Mononuclear cell (primary cell): Measurements from ENCODE around the gene SPDYA. TPM values are rescaled to one million over a fixed set of nuclear protein-coding genes. Genes with fewer than 3 reads are reported as not detected.

Experiments
- H3K27me3 ChIP-seq: 2 replicates; pipeline ENCODE4 v1.6.0; 2011; ENCODE audit warnings: low read length, control low read depth; ENCODE audit not compliant: insufficient read depth
- H3K4me1 ChIP-seq: 2 replicates; pipeline ENCODE4 v1.5.1; 2011; ENCODE audit warnings: mild to moderate bottlenecking, low read length, control low read depth; ENCODE audit not compliant: insufficient read depth
- H3K4me3 ChIP-seq: 2 replicates; pipeline ENCODE4 v1.5.1; 2011; ENCODE audit warnings: mild to moderate bottlenecking, low read length, moderate library complexity
- H3K9me3 ChIP-seq: 2 replicates; pipeline ENCODE4 v1.5.1; 2011; ENCODE audit warnings: low read depth, mild to moderate bottlenecking, control low read depth, low read length
- total RNA-seq: library from RNA; depleted of rRNA; stranded (reverse); fragments of >200 nt; gene quantifications from one replicate; pipeline ENCODE4 v1.2.3, GENCODE V29; 2012

Gene SPDYA
- total RNA-seq, 1 donor = 12.4 TPM

- H3K4me1 ChIP-seq = no peaks in the 10 kb centered on the region
- H3K9me3 ChIP-seq = no peaks in the 10 kb centered on the region
- H3K27me3 ChIP-seq = no peaks in the 10 kb centered on the region
- H3K4me3 ChIP-seq = no peak overlapping the region
Measured at GRCh38 chr2:28801726-28802125, 8.9 kb upstream of the SPDYA start.

- Histone ChIP-seq H3K9me3 (no peaks in the 10 kb centered on the region), H3K27me3 (no peaks in the 10 kb centered on the region), H3K4me3 (no peak overlapping the region), H3K4me1 (no peaks in the 10 kb centered on the region)
Measured at GRCh38 chr2:28802975-28803429, 7.6 kb upstream of the SPDYA start.

GRCh38 chr2:28809927-28810326 is 707 bp upstream of the SPDYA start:
- no peak overlapping the region for H3K4me3 ChIP-seq
- H3K27me3 ChIP-seq = no peaks in the 10 kb centered on the region
- H3K4me1 ChIP-seq = peaks cover 20% of the 10 kb centered on the region
- H3K9me3 ChIP-seq = no peaks in the 10 kb centered on the region

GRCh38 chr2:28818053-28818452 is 7.4 kb downstream of the SPDYA start:
- Histone ChIP-seq H3K27me3 (no peaks in the 10 kb centered on the region), H3K4me1 (peaks cover 3% of the 10 kb centered on the region), H3K9me3 (no peaks in the 10 kb centered on the region), H3K4me3 (no peak overlapping the region)

GRCh38 chr2:28821295-28821958 is 10.8 kb downstream of the SPDYA start:
- Histone ChIP-seq H3K27me3 (no peaks in the 10 kb centered on the region), H3K9me3 (no peaks in the 10 kb centered on the region), H3K4me3 (no peak overlapping the region), H3K4me1 (peaks cover 3% of the 10 kb centered on the region)

GRCh38 chr2:28822036-28822435 is 11.4 kb downstream of the SPDYA start:
- no peak overlapping the region for H3K4me3 ChIP-seq
- H3K27me3 ChIP-seq = no peaks in the 10 kb centered on the region
- no peaks in the 10 kb centered on the region for H3K9me3 ChIP-seq
- H3K4me1 ChIP-seq = peaks cover 3% of the 10 kb centered on the region

- H3K4me3 ChIP-seq = no peak overlapping the region
- H3K9me3 ChIP-seq = no peaks in the 10 kb centered on the region
- peaks cover 3% of the 10 kb centered on the region for H3K4me1 ChIP-seq
- no peaks in the 10 kb centered on the region for H3K27me3 ChIP-seq
Measured at GRCh38 chr2:28824207-28824606, 13.6 kb downstream of the SPDYA start.

GRCh38 chr2:28824870-28825269 is 14.2 kb downstream of the SPDYA start:
- Histone ChIP-seq H3K27me3 (no peaks in the 10 kb centered on the region), H3K9me3 (no peaks in the 10 kb centered on the region), H3K4me3 (no peak overlapping the region), H3K4me1 (peaks cover 3% of the 10 kb centered on the region)

GRCh38 chr2:28828382-28828781 is 17.7 kb downstream of the SPDYA start:
- H3K4me1 ChIP-seq = no peaks in the 10 kb centered on the region
- H3K9me3 ChIP-seq = no peaks in the 10 kb centered on the region
- no peak overlapping the region for H3K4me3 ChIP-seq
- H3K27me3 ChIP-seq = no peaks in the 10 kb centered on the region

- no peaks in the 10 kb centered on the region for H3K4me1 ChIP-seq
- no peaks in the 10 kb centered on the region for H3K9me3 ChIP-seq
- no peak overlapping the region for H3K4me3 ChIP-seq
Measured at GRCh38 chr2:28833740-28834470, 23.3 kb downstream of the SPDYA start.

GRCh38 chr2:28835781-28836180 is 25.1 kb downstream of the SPDYA start:
- H3K4me1 ChIP-seq = no peaks in the 10 kb centered on the region
- H3K4me3 ChIP-seq = no peak overlapping the region
- no peaks in the 10 kb centered on the region for H3K9me3 ChIP-seq
- no peaks in the 10 kb centered on the region for H3K27me3 ChIP-seq

More at GRCh38 chr2:28833740-28834470, 23.3 kb downstream of the SPDYA start:
- no peaks in the 10 kb centered on the region for H3K27me3 ChIP-seq

GRCh38 chr2:28838971-28839370 is 28.3 kb downstream of the SPDYA start:
- Histone ChIP-seq H3K4me1 (no peaks in the 10 kb centered on the region), H3K9me3 (no peaks in the 10 kb centered on the region), H3K4me3 (no peak overlapping the region), H3K27me3 (no peaks in the 10 kb centered on the region)

- H3K27me3 ChIP-seq = no peaks in the 10 kb centered on the region
- no peaks in the 10 kb centered on the region for H3K9me3 ChIP-seq
- no peak overlapping the region for H3K4me3 ChIP-seq
- no peaks in the 10 kb centered on the region for H3K4me1 ChIP-seq
Measured at GRCh38 chr2:28842042-28842441, 31.4 kb downstream of the SPDYA start.

- Histone ChIP-seq H3K9me3 (no peaks in the 10 kb centered on the region), H3K4me3 (no peak overlapping the region), H3K4me1 (no peaks in the 10 kb centered on the region), H3K27me3 (no peaks in the 10 kb centered on the region)
Measured at GRCh38 chr2:28855193-28855592, 44.6 kb downstream of the SPDYA start.

- Histone ChIP-seq H3K27me3 (no peaks in the 10 kb centered on the region), H3K9me3 (no peaks in the 10 kb centered on the region), H3K4me1 (no peaks in the 10 kb centered on the region), H3K4me3 (no peak overlapping the region)
Measured at GRCh38 chr2:28855977-28856376, 45.3 kb downstream of the SPDYA start.

- no peaks in the 10 kb centered on the region for H3K9me3 ChIP-seq
- peaks cover 39% of the 10 kb centered on the region for H3K4me1 ChIP-seq
- no peak overlapping the region for H3K4me3 ChIP-seq
- no peaks in the 10 kb centered on the region for H3K27me3 ChIP-seq
Measured at GRCh38 chr2:28868611-28869010, 58.0 kb downstream of the SPDYA start.
